ENCODE data around the gene UGT1A8.

UGT1A8 gene

GRCh38 chr2:233822101-233822771, 204.8 kb downstream of the UGT1A8 start:
- ChIA-PET POLR2A (no interaction called here), CTCF (interaction anchor here (1.1 kb wide), 1 partner anchor 21 kb away, joined by 3 read pairs; no protein-coding TSS in a partner anchor)
- TF ChIP-seq TARDBP (IDR thresholded peaks at IDR 0.05): no peak
- TF ChIP-seq FOXA1 (IDR thresholded peaks at IDR 0.05): no peak
- TF ChIP-seq HDGF (IDR thresholded peaks at IDR 0.05; ENCODE audit: borderline replicate concordance): no peak
- TF ChIP-seq SP1 (IDR thresholded peaks at IDR 0.05): no peak
- TF ChIP-seq BHLHE40 (IDR thresholded peaks at IDR 0.05; ENCODE audit: borderline replicate concordance): no peak
- TF ChIP-seq ZNF384 (IDR thresholded peaks at IDR 0.05): no peak
- TF ChIP-seq FOXK2 (IDR thresholded peaks at IDR 0.05): no peak
- no peak for TF ChIP-seq SUZ12 (IDR thresholded peaks at IDR 0.05)
- TF ChIP-seq NFRKB (IDR thresholded peaks at IDR 0.05): no peak
- no peak for TF ChIP-seq ELF4 (IDR thresholded peaks at IDR 0.05)
- TF ChIP-seq PKNOX1 (IDR thresholded peaks at IDR 0.05): no peak
- no peak for TF ChIP-seq L3MBTL2 (conservative IDR thresholded peaks at IDR 0.05)
- no peak for TF ChIP-seq LEF1 (IDR thresholded peaks at IDR 0.05; ENCODE audit: borderline replicate concordance)
- no peak for TF ChIP-seq FOXM1 (IDR thresholded peaks at IDR 0.05; ENCODE audit: borderline replicate concordance)
- no peak for TF ChIP-seq CTBP1 (IDR thresholded peaks at IDR 0.05; ENCODE audit: borderline replicate concordance)
- TF ChIP-seq ARNT (IDR thresholded peaks at IDR 0.05): no peak
- DNase-seq (ENCODE audit: extremely low spot score): no peak
